Heart left ventricle (tissue), 13 donors: Measurements from ENCODE around the gene CDH8.

ENCODE experiments used
- CTCF ChIP-seq, 12 donors: fragments of 200-600 bp; sonication (generic) in 4 of 12; IDR thresholded peaks; one replicate each; pipeline versions ENCODE4 v1.5.0 to v1.8.0; 2018 to 2022; ENCODE audit warnings: antibody characterized with exemption in 12 of 12, mild to moderate bottlenecking in 5 of 12
- POLR2A ChIP-seq, 2 donors: fragments of 450-650 bp; IDR thresholded peaks; one replicate each; pipeline ENCODE4 v1.6.1; 2017; ENCODE audit warnings: antibody characterized with exemption in 2 of 2, mild to moderate bottlenecking in 2 of 2, moderate library complexity in 2 of 2
- donor health status: ischemic (EF 13 %, LVEDD 7.1; RV severe dilation, severe dysfunction).
- donor health status: DM: no; HTN: yes; CAD: no.
- donor health status: DM: no; HTN: no; CAD: no.
- donor health status: ischemic (EF 25% LVEDD 6.9; RV normal size, moderate dysfunction).
- donor health status: ischemic (EF 25% LVEDD 5.7; RV mildly dilated, moderate dysfunction).
- donor health status: ischemic (EF 35%, LVEDD 5.7; RV mildly dilated, moderate dysfunction).
- donor health status: nonischemic (EF 11% LVEDD 7.7; RV severe dilation, severe dysfunction).
- donor health status: DM: yes; HTN: yes; CAD: no.
- donor health status: PGD.
- donor health status: ischemic (EF 29% LVEDD 5.4; RV normal size, mild dysfunction).
- donor health status: nonischemic (EF 23%, LVEDD 6.1; RV moderate dilation, normal function).

GRCh38 chr16:62035115-62036092 is 834 bp downstream of the CDH8 start:
- no peak for TF ChIP-seq CTCF (IDR thresholded peaks at IDR 0.05)
- no peak for TF ChIP-seq POLR2A (IDR thresholded peaks at IDR 0.05)
